Tibial nerve (tissue), 4 donors: ENCODE data around the gene NOS2. TPM values are rescaled to one million over a fixed set of nuclear protein-coding genes. Genes with fewer than 3 reads are reported as not detected.
"Not testable (repeated sequence)": the region's sequence is repeated elsewhere in the genome, so short reads cannot be mapped to it uniquely, and the experiment has no call there.

Experiments
- DNase-seq, 2 donors: peaks; one replicate each; pipeline ENCODE4 v3.0.0-alpha.2; 2019; ENCODE audit warnings: low spot score in 2 of 2
- H3K27ac ChIP-seq, 4 donors: fragments of 200-600 bp; sonication (generic) in 3 of 4; one replicate each; pipeline ENCODE4 v1.5.1; 2017 to 2019; ENCODE audit warnings: mild to moderate bottlenecking in 1 of 4
- H3K27me3 ChIP-seq, 2 donors: fragments of 200-600 bp; sonication (generic) in 1 of 2; one replicate each; pipeline versions ENCODE4 v1.5.1 to v1.6.0; 2017 to 2019
- H3K36me3 ChIP-seq, 3 donors: fragments of 200-600 bp; sonication (generic); one replicate each; pipeline ENCODE4 v1.5.1; 2018 to 2019
- H3K4me1 ChIP-seq, 4 donors: fragments of 200-600 bp; sonication (generic) in 3 of 4; one replicate each; pipeline ENCODE4 v1.5.1; 2017 to 2019
- H3K4me3 ChIP-seq, 4 donors: fragments of 200-600 bp; sonication (generic) in 3 of 4; one replicate each; pipeline ENCODE4 v1.5.1; 2017 to 2019; ENCODE audit warnings: mild to moderate bottlenecking in 1 of 4, moderate library complexity in 1 of 4
- H3K9me3 ChIP-seq, 4 donors: fragments of 200-600 bp; sonication (generic) in 3 of 4; one replicate each; pipeline ENCODE4 v1.5.1; 2017 to 2019
- EP300 ChIP-seq, 2 donors: sonication (generic); formaldehyde crosslinking; IDR thresholded peaks; one replicate each; pipeline ENCODE4 v1.6.1; 2017; ENCODE audit warnings: antibody characterized with exemption in 2 of 2, mild to moderate bottlenecking in 1 of 2
- POLR2A ChIP-seq, 2 donors: fragments of 450-650 bp; IDR thresholded peaks; one replicate each; pipeline ENCODE4 v1.6.1; 2017; ENCODE audit warnings: antibody characterized with exemption in 2 of 2, mild to moderate bottlenecking in 2 of 2, moderate library complexity in 2 of 2
- WGBS, 2 donors: methylation state at CpG; one replicate each; pipeline ENCODE4 v1.1.5; 2018; 5-methylcytosine and 5-hydroxymethylcytosine counted together
- total RNA-seq, 4 donors: library from RNA; depleted of rRNA; stranded (reverse); fragments of >200 nt; gene quantifications; one replicate each; pipeline ENCODE4 v1.1.0, GENCODE V29; 2016
- TF ChIP-seq, protein P1 (sequence below), 5 experiments: fragments of 200-600 bp in 3 of 5; fragments of 450-650 bp in 2 of 5; sonication (generic) in 3 of 5; IDR thresholded peaks; one replicate each; pipeline ENCODE4 v1.5.1; 2016 to 2019; ENCODE audit warnings: antibody characterized with exemption in 5 of 5, mild to moderate bottlenecking in 3 of 5, moderate library complexity in 2 of 5

The NOS2 gene
- total RNA-seq = 1 to 10 TPM in 1 of 4 donors, under 1 TPM in 3; 0.22 to 2.9 (median 0.72) TPM

DNA sequence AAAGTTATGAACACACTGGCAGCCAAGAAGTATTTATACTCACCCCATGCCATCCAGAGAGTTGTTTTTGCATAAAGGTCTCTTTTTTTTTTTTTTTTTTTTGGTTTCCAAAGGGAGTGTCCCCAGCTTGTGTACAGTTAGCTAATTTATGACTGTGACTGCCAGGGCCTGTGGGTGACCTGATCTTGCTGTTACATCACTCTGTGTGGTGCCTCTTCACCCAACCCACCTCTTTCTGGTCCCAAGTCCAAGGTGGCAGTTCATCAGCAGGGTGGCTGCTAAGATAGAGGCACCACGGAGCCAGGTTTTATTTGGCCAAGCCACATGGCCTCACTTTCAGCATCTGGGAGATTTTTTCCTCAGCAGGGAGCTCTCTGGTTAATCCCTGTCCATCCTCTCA lies at the start of gene NOS2:
NOS2 (minus strand) TSS at position 8 of the 400 bp plus-strand sequence. CDS start 1,720 bp downstream, outside the sequence.
- Histone ChIP-seq H3K27me3 (no peaks in the 10 kb centered on the region), H3K27ac (no peak within 1 kb of the TSS), H3K36me3 (no peaks in the 10 kb centered on the region), H3K4me1 (no peaks in the 10 kb centered on the region), H3K9me3 (no peaks in the 10 kb centered on the region), H3K4me3 (no peak within 1 kb of the TSS)
- 50% methylated on average over 1 of the region's 1 CpG for WGBS, 2 donors
- no peak for DNase-seq
- TF ChIP-seq, protein P1, sequence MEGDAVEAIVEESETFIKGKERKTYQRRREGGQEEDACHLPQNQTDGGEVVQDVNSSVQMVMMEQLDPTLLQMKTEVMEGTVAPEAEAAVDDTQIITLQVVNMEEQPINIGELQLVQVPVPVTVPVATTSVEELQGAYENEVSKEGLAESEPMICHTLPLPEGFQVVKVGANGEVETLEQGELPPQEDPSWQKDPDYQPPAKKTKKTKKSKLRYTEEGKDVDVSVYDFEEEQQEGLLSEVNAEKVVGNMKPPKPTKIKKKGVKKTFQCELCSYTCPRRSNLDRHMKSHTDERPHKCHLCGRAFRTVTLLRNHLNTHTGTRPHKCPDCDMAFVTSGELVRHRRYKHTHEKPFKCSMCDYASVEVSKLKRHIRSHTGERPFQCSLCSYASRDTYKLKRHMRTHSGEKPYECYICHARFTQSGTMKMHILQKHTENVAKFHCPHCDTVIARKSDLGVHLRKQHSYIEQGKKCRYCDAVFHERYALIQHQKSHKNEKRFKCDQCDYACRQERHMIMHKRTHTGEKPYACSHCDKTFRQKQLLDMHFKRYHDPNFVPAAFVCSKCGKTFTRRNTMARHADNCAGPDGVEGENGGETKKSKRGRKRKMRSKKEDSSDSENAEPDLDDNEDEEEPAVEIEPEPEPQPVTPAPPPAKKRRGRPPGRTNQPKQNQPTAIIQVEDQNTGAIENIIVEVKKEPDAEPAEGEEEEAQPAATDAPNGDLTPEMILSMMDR (IDR thresholded peaks at IDR 0.05) = no peak
- TF ChIP-seq EP300 (IDR thresholded peaks at IDR 0.05) (no peak), POLR2A (IDR thresholded peaks at IDR 0.05) (no peak)

DNA sequence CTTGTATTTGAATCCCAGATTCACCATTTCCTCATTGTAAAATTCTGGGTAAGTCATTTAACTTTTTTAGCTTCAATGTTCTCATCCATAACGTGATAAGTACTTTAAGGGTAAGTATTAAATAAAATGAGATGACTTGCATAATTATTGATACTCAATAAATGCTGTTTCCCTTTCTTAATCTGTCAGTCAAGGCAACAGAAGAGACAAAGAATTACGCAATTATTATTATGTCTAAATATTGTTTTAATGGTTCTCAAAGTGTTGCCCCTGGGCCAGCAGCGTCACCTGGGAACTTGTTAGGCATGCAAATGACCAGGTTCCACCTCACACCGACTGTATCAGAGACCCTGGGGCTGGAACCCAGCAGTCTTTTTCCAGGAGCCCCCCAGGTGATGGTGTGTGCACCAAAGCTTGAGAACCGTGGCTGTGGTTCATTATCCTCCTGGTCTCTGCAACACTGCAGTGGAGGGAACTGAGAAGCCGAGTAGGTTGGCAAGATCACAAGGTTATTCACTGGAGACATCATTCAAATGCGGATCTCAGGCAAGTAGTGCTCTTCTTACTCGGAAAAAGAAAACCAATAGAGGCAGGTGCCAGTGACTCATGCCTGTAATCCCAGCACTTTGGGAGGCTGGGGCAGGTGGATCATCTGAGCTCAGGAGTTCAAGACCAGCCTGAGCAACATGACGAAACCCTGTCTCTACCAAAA lies 49.3 kb upstream of the NOS2 start:
- 69 to 70% methylated on average over 9 of the region's 9 CpGs for WGBS, 2 donors
- TF ChIP-seq, protein P1 (IDR thresholded peaks at IDR 0.05) = no peak
- TF ChIP-seq EP300 (IDR thresholded peaks at IDR 0.05) (no peak), POLR2A (IDR thresholded peaks at IDR 0.05) (no peak)
- peaks cover 0 to 6% (median 0%) of the 10 kb centered on the region in 3 donors for H3K36me3 ChIP-seq

DNA sequence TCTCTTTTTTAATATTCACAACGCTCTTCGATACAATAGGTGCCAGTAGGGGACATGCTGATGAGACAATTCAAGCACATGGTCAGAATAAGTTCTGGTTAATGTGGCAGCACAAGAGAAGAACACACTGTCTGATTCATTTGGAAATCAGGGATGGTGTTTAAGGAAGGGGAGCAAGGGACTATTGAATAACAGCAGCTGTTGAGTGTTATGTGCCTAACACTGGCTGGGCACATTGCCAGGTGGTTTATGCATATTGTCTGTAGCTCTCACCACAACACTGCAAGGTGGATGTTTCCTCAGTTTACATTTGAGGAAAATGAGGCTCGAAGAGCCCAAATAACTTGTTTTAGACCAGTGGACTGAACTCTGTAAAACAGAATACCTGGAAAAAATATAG lies 48.6 kb upstream of the NOS2 start:
- Histone ChIP-seq H3K9me3 (no peaks in the 10 kb centered on the region), H3K4me3 (no peak overlapping the region), H3K4me1 (no peaks in the 10 kb centered on the region), H3K27me3 (no peaks in the 10 kb centered on the region), H3K36me3 (peaks cover 0 to 6% (median 0%) of the 10 kb centered on the region in 3 donors), H3K27ac (no peak overlapping the region)
- DNase-seq = no peak
- TF ChIP-seq POLR2A (IDR thresholded peaks at IDR 0.05) (no peak), EP300 (IDR thresholded peaks at IDR 0.05) (no peak)
- TF ChIP-seq, protein P1 (IDR thresholded peaks at IDR 0.05) = no peak
- WGBS, 2 donors = 81 to 89% methylated on average over 3 of the region's 3 CpGs

More for the DNA sequence above, 49.3 kb upstream of the NOS2 start:
- Histone ChIP-seq H3K4me1 (no peaks in the 10 kb centered on the region), H3K27ac (no peak overlapping the region), H3K4me3 (no peak overlapping the region), H3K27me3 (no peaks in the 10 kb centered on the region), H3K9me3 (no peaks in the 10 kb centered on the region)
- DNase-seq = no peak

DNA sequence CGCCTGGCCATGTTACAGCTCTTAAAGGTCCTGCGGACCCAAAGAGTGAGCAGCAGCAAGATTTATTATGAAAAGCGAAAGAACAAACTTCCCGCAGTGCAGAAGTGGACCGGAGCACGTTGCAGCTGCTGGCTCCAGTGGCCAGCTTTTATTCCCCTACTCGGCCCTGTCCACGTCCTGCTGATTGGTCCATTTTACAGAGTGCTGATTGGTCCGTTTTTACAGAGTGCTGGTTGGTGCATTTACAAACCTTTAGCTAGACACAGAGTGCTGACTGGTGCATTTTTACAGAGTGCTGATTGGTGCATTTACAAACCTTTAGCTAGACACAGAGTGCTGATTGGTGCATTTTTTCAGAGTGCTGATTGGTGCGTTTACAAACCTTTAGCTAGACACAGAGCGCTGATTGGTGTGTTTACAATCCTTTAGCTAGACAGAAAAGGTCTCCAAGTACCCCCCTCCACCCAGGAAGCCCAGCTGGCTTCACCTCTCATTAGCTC lies 46.5 kb upstream of the NOS2 start:
- H3K4me3 ChIP-seq, H3K36me3 ChIP-seq, DNase-seq, H3K27me3 ChIP-seq, H3K9me3 ChIP-seq, H3K4me1 ChIP-seq, H3K27ac ChIP-seq: not testable (repeated sequence)
- 90 to 95% methylated on average over 11 of the region's 11 CpGs for WGBS, 2 donors

DNA sequence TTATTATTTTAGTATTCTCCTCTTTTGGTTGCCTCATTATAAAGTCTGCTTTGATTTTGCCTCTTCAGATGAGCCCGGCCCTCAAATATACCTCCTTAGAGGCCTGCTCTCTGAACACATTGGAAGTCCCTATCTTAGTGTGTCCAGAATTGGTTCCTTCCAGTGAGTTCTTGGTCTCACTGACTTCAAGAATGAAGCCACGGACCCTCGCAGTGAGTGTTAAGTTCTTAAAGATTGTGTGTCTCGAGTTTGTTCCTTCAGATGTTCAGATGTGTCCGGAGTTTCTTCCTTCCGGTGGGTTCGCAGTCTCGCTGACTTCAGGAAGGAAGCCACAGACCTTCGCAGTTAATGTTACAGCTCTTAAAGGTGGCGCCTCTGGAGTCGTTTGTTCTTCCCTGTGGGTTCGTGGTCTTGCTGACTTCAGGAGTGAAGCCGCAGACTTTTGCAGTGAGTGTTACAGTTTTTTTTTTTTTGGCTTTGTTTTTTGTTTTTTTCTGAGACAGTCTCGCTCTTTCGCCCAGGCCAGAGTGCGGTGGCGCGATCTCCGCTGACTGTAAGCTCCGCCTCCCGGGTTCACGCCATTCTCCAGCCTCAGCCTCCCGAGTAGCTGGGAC lies 45.8 kb upstream of the NOS2 start:
- no peak for DNase-seq
- Histone ChIP-seq H3K36me3 (peaks cover 0 to 6% (median 0%) of the 10 kb centered on the region in 3 donors), H3K4me3 (no peak overlapping the region), H3K4me1 (no peaks in the 10 kb centered on the region), H3K27me3 (no peaks in the 10 kb centered on the region), H3K9me3 (no peaks in the 10 kb centered on the region), H3K27ac (no peak overlapping the region)
- WGBS, 2 donors = 80 to 87% methylated on average over 23 of the region's 23 CpGs
- no peak for TF ChIP-seq EP300 (IDR thresholded peaks at IDR 0.05)
- TF ChIP-seq, protein P1 (IDR thresholded peaks at IDR 0.05) = no peak
- no peak for TF ChIP-seq POLR2A (IDR thresholded peaks at IDR 0.05)
